DOHH2 (cell line): ENCODE measurements around the gene ADARB1.
A peak's percentile ranks its signal among the peaks of the same experiment; 100 is the strongest.

Experiments
- H3F3A ChIP-seq: fragments of 200-600 bp; sonication (generic), shearing (Covaris generic); 2 replicates; pipeline ENCODE4 v1.6.0; 2016; ENCODE audit warnings: antibody characterized with exemption, mild to moderate bottlenecking; ENCODE audit not compliant: control insufficient read depth, insufficient read depth
- H3K27ac ChIP-seq: fragments of 200-600 bp; sonication (generic); 2 replicates; pipeline ENCODE4 v1.5.1; 2014; ENCODE audit warnings: low read depth, mild to moderate bottlenecking, low read length, moderate library complexity
- H3K27me3 ChIP-seq: fragments of 200-600 bp; sonication (generic); 2 replicates; pipeline ENCODE4 v1.6.1; 2014; ENCODE audit warnings: mild to moderate bottlenecking, low read length, mixed read lengths; ENCODE audit not compliant: control insufficient read depth
- H3K36me3 ChIP-seq: fragments of 200-600 bp; sonication (generic); 2 replicates; pipeline ENCODE4 v1.6.1; 2014; ENCODE audit warnings: mild to moderate bottlenecking, low read length, moderate library complexity, mixed read lengths; ENCODE audit not compliant: control insufficient read depth
- H3K4me1 ChIP-seq: fragments of 200-600 bp; sonication (generic); 2 replicates; pipeline ENCODE4 v1.6.1; 2014; ENCODE audit warnings: mild to moderate bottlenecking, low read length, mixed read lengths; ENCODE audit not compliant: control insufficient read depth
- H3K4me2 ChIP-seq: fragments of 200-600 bp; sonication (generic); 2 replicates; pipeline ENCODE4 v1.6.0; 2014; ENCODE audit warnings: mild to moderate bottlenecking, low read length, moderate library complexity
- H3K4me3 ChIP-seq: fragments of 200-600 bp; sonication (generic); 2 replicates; pipeline ENCODE4 v1.5.1; 2014; ENCODE audit warnings: mild to moderate bottlenecking, low read length, mixed read lengths
- H3K79me2 ChIP-seq: fragments of 200-600 bp; sonication (generic); 2 replicates; pipeline ENCODE4 v1.6.1; 2014; ENCODE audit warnings: mild to moderate bottlenecking, low read length, mixed read lengths; ENCODE audit not compliant: control insufficient read depth
- H3K9me2 ChIP-seq: fragments of 200-600 bp; sonication (generic); replicated peaks from 2 replicates; pipeline ENCODE4 v1.6.1; 2014; ENCODE audit warnings: mild to moderate bottlenecking, low read length, mixed read lengths; ENCODE audit not compliant: control insufficient read depth
- H3K9me3 ChIP-seq: fragments of 200-600 bp; sonication (generic); 2 replicates; pipeline ENCODE4 v1.6.1; 2014; ENCODE audit warnings: antibody characterized with exemption, low read length, mixed read lengths; ENCODE audit not compliant: control insufficient read depth, insufficient read depth
- H4K20me1 ChIP-seq: fragments of 200-600 bp; sonication (generic); 2 replicates; pipeline ENCODE4 v1.6.0; 2014; ENCODE audit warnings: low read depth, mild to moderate bottlenecking, antibody characterized with exemption, low read length, moderate library complexity; ENCODE audit not compliant: control insufficient read depth, insufficient read depth
- CTCF ChIP-seq: fragments of 200-600 bp; sonication (generic); IDR thresholded peaks from one replicate; pipeline ENCODE4 v1.5.1; 2014; ENCODE audit warnings: antibody characterized with exemption, mild to moderate bottlenecking, low read depth, low read length; ENCODE audit not compliant: poor library complexity, severe bottlenecking
- EZH2phosphoT487 ChIP-seq: fragments of 200-600 bp; sonication (generic); IDR thresholded peaks from 2 replicates; pipeline ENCODE4 v1.6.1; 2017; ENCODE audit warnings: borderline replicate concordance, mild to moderate bottlenecking, antibody characterized with exemption, low read length, moderate library complexity, mixed read lengths

ADARB1 gene

DNA sequence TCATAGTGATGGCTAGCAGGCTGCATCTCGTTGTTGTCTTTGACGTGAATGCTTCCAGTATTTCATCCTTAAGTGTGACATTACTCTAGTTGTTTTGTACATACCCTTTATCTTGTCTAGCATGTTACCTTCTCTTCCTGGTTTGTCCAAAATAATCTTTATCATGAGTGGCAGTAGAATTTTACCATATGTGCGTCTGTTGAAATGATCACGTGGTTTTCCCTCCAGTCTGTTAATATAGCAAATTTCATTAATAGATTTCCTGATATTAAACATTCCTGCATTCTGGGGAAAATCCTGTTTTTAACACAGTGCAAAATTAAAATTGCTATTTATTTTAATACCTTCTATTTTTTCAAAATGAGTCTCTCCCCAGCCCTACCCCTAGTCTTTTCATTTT is 15.6 kb downstream of the ADARB1 start:
- H3K9me3 ChIP-seq, result no peaks in the 10 kb centered on the region
- H3K4me2 ChIP-seq, result no peak overlapping the region
- H3F3A ChIP-seq, result no peaks in the 10 kb centered on the region
- no peaks in the 10 kb centered on the region for H3K36me3 ChIP-seq
- no peaks in the 10 kb centered on the region for H3K9me2 ChIP-seq
- H3K27ac ChIP-seq, result no peak overlapping the region
- peaks cover 15% of the 10 kb centered on the region for H3K4me1 ChIP-seq
- H4K20me1 ChIP-seq, result peaks cover 9% of the 10 kb centered on the region; the same call in 1 of the 2 replicates
- H3K27me3 ChIP-seq, result peaks cover 83% of the 10 kb centered on the region
- no peaks in the 10 kb centered on the region for H3K79me2 ChIP-seq
- TF ChIP-seq CTCF (no peak), EZH2phosphoT487 (no peak)
- no peak overlapping the region for H3K4me3 ChIP-seq

GRCh38 chr21:45090966-45091365 is 16.6 kb downstream of the ADARB1 start:
- H3K79me2 ChIP-seq, result no peaks in the 10 kb centered on the region
- TF ChIP-seq EZH2phosphoT487, result 0 out of 2 replicates have a peak, but pooled peaks have one; percentile 77
- no peak for TF ChIP-seq CTCF
- H3K4me3 ChIP-seq, result no peak overlapping the region
- H3K36me3 ChIP-seq, result no peaks in the 10 kb centered on the region
- H3K9me2 ChIP-seq, result no peaks in the 10 kb centered on the region
- H4K20me1 ChIP-seq, result peaks cover 7% of the 10 kb centered on the region; the same call in 1 of the 2 replicates
- peaks cover 15% of the 10 kb centered on the region for H3K4me1 ChIP-seq
- peaks cover 83% of the 10 kb centered on the region for H3K27me3 ChIP-seq
- H3F3A ChIP-seq, result no peaks in the 10 kb centered on the region
- H3K4me2 ChIP-seq, result no peak overlapping the region
- no peak overlapping the region for H3K27ac ChIP-seq
- no peaks in the 10 kb centered on the region for H3K9me3 ChIP-seq

DNA sequence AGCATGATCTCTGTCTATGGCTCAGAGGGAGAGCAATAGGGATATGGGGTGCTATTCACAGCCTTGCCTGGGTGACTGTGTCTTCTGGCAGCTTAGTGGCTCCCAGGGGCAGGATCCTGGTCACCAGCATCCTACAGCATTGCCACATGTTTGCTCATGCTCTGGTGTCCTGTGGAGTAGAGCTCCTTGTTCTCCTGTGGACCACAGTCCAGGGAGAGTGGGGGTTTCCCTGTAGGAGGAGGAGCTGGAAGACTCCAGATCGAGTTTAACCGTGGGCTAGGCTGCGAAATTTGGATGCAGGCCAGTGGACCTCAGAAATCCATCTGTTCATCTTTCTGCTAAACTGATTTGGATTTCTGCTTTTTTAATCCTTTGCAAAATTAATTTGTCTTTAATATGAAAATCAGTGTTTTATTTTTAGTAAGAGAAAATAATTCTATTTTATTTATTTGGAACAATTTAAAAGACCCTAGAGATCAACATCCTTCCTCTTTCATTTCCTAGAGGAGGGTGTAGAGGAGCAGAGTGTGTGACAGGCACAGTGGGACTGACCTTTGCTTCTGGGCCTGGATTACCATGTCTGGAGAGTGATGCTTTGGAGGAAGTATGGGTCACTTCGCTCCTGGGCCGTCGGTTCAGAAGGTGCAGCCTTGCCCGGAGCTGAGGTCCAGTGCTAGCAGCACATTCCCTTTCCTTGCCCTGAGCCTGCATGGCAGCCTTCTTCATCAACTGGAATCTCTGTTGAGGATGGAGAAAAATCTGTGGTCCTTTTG is 17.4 kb downstream of the ADARB1 start:
- H3K27ac ChIP-seq, result no peak overlapping the region
- no peak overlapping the region for H3K4me3 ChIP-seq
- no peaks in the 10 kb centered on the region for H3K79me2 ChIP-seq
- H3K9me2 ChIP-seq, result no peaks in the 10 kb centered on the region
- peaks cover 7% of the 10 kb centered on the region; the same call in 1 of the 2 replicates for H4K20me1 ChIP-seq
- no peaks in the 10 kb centered on the region for H3F3A ChIP-seq
- H3K4me1 ChIP-seq, result peaks cover 15% of the 10 kb centered on the region
- no peak overlapping the region for H3K4me2 ChIP-seq
- peaks cover 81% of the 10 kb centered on the region for H3K27me3 ChIP-seq
- H3K9me3 ChIP-seq, result no peaks in the 10 kb centered on the region
- H3K36me3 ChIP-seq, result no peaks in the 10 kb centered on the region
- no peak for TF ChIP-seq CTCF
- TF ChIP-seq EZH2phosphoT487, result no peak
